HG02852 (cell line): ENCODE results near the gene LYRM1.
A peak's percentile ranks its signal among the peaks of the same experiment; 100 is the strongest.
"Not testable (repeated sequence)": the region's sequence is repeated elsewhere in the genome, so short reads cannot be mapped to it uniquely, and the experiment has no call there.

Experiments
- ATAC-seq: cut with Tn5 transposase; IDR thresholded peaks from one replicate; pipeline ENCODE4 v1.9.1; 2021; ENCODE audit warnings: mild to moderate bottlenecking, moderate library complexity; ENCODE audit not compliant: unreplicated experiment

LYRM1 gene, protein sequence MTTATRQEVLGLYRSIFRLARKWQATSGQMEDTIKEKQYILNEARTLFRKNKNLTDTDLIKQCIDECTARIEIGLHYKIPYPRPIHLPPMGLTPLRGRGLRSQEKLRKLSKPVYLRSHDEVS

DNA sequence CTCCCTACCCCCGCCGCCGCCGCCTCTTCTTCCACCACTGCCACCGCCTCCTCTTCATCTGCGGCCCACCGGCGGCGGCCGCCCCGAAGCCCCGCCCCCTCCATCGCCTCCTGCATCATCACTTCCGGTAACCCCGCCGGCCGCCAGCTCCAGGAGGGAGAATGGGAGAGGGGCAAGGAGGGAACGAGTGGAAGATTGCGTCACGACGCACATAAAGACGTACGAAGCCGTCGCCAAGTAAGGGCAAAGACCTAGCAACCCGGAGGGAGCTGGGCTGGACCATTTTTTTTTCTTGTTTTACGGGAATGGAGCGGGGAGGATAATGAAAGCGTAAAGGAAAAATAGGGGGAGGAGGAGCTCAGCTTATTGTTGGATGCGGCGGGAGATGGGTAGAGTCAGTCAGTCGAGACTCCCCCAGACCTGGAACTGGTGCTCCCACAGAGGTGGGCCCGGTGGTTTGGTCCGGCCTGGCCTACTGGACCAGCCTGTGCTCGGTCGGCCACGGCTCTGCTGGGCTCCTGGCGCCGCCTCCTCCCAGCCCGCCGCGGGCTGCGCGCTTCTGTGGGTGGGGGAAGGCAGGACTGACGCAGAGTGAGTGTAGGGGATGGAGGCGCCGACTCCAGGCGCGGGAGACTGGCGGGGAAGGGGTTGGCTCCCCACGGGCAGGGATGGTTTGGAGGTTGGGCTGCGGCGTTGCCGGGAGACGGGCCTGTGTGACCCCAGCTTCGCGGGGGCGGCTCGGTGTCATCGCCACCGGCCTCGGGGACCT lies at the start of gene LYRM1, which contains the start of gene DCUN1D3:
Gene LYRM1 (plus strand): TSS at position 473 of the 769 bp plus-strand sequence. CDS start 14,785 bp downstream, outside the sequence.
Gene DCUN1D3 (minus strand): TSS at position 60 of the 769 bp plus-strand sequence. CDS start 37,820 bp downstream, outside the sequence.
- peak; percentile 75 for ATAC-seq

DNA sequence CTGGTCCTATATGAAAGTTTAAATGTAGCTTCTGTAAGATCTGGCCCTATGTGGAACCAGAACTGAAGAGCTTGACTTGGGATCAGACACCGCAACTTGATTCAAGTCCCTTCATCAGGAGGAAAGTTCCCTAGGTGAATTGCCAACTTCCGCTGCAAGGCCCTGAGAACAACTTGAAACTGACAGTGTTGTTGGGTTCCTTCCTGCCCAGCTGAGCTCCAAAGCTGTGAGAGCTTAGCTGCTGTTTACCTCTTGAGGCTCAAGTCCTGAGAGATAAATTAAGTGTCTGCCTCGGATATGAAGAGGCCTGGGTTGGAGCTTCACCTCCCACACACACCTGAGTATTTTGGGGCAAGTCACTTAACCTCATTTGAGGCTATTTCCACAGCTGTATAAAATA lies 49.6 kb upstream of the LYRM1 start:
- no peak for ATAC-seq

DNA sequence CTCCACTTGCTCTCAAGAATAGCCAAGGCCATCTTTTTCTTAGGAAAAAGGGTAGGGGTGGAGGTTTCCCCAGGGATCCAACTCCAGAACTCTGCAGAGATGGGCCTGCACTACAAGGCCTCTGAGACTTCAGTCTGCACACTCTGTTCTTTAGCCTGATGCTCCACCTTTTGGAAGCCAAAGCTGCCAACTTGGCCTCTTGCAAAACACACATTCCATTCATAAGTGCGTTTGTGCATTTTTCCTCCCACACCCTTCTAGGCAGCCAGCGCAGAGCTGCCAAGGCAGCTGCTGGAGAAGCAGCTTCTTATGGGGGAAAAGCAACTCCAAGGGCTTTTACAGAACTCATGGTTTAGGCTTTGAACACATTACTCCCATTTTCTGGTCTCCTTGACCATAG lies 49.0 kb upstream of the LYRM1 start:
- ATAC-seq = no peak

DNA sequence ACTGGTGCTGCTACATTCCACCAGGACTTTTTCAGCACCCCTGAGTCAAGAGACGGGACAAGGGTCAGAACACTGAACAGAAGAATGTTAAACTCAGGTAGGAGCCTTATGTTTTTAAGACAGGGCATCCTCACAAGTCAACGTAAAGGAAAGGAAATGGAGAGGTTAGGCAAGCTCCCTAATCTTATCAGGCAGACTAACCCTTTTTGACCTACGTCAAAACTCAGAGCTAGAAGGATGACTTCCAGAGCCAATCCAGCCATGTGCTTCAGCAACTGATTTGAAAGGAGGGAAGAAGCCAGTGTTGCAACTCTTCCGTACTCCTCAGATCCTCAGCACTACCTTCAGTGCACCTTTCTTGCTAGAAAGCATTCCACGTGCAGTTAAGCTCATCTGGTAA lies 47.4 kb upstream of the LYRM1 start:
- ATAC-seq = no peak

DNA sequence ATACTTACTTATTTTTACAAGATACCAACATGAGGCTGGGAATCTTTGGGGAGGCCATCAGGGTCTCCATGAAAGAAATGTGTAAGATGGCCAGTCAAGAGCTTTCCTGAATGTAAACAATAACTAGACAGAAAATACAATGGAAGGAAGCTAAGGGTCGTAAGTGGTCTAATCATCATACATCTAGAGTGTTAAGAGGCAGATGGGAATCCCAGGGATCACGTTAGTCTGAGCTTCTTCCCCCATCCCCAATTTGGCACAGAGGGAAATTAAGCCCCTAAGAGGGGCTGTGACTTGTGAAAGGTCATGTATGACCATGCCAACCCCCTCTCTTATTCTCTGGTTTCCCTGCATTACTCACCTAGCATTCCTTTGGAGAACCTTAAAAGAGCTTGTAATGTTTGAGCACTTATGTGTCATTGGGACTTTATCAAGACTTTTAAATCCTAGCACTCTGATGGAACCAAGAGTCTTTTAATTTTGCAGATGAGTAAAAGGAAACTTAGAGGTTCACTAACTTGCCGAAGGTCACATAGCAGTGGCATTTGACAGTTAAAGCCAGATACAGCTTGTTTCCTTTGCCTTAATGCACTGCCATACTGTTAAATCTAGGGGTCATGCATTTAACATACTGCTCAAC lies 46.5 kb upstream of the LYRM1 start:
- ATAC-seq = no peak

DNA sequence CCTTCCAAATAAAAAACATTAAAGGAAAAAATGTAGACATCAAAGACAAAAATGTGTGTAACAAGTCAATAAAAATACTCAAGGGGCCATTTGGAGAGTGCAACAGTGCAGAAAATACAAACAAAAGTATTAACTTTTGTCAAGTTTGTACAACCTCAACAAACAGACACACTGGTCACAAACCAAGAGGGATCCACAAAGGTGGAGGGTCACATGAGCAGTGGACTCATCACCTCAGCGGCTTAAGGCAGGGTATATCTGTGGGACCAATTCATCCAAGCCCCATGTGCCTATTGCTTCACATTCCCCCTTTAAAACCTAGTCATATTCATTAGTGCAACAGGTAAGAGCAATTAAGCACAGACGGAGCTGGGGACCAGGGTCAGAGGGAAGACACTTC lies 45.6 kb upstream of the LYRM1 start:
- no peak for ATAC-seq

DNA sequence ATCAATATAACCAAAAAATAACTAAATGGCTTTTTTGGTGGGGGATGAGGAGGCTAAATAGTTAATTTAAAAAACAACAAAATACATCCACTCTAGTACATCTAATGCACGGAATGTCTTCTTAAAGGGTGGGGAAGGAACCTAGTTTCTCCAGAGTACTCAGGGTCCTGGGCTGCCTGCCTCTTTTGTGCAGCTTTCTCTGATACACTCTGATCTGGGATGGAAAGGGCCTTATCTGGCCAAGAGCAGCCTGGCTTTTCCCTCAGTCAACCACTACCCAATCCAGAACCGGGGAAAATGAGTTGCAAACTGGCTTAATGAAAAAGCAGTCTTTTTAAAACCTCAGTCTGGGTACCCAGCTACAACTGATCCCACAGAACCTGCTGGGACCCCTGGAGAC lies 43.3 kb upstream of the LYRM1 start:
- ATAC-seq = no peak

DNA sequence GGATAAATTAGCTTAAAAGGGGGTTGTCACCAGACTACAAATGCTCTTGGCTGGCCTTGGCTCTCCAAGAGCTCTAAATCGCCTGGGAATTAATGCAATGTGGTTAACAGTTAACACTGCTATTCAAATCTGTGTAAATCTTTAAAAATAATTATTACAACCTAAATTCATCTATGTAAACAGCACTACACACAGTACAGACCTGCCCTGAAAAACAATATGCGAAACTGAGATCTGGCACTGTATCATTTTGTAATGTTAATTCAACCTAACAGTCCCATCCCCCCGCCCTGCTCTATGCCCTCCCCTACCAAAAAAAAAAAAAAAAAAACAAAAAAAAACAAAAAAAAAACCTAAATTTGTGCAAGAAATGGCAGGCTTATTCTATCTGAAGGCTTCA lies 41.3 kb upstream of the LYRM1 start:
- ATAC-seq = no peak

DNA sequence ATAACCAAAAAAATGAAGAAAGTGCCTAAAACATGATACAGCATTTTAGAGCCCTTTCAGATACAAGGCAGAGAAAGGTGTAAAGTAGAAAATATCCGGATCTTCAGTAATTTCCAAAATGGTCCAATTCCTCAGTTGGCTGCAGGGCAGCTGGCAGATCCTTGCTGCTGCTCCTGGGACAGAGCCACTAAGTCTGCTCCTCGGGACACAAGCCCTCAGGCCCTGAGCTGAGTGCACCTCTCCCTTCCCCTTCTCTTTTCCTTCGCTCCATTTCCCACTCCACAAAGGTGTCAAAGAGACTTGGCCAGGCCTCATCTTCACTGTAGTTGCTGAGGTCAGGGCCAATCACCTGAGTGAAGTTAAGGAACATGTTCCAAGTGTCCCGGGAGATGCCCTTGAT lies 40.9 kb upstream of the LYRM1 start:
- ATAC-seq = no peak

DNA sequence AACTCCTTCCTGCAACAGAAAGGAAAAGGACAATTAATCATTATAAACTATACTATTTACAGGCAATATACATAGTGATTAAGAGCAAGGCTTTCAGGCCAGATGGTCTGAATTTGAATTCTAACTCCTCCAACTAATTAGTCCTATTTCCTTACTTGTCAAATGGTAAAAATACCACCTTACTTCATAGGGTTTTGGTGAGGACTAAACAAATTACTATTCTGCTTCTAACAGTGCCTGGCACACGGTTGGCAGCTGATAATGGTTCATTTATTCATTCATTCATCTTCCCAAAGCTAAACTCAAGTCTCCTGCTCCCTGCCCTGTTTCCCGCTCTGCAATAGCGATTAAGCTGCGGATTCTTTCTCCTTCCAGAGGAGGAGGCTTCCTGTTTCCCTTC lies 40.2 kb upstream of the LYRM1 start:
- ATAC-seq = no peak

DNA sequence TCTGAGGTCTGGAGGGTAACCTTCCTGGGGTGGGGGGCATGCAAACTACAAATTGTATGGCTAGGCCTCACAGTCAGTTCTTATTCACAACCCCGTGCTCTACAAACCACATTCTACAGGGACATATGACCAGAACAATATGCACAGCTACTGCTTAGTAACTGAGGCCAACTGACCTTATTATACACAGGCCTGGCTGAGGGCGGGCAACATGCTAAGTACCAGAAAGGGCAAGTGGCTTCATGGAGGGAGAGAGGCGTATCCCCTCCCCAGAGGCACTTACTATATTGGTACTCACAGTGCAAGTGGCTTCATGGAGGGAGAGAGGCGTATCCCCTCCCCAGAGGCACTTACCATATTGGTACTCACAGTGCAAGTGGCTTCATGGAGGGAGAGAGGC lies 39.6 kb upstream of the LYRM1 start:
- ATAC-seq = not testable (repeated sequence)

DNA sequence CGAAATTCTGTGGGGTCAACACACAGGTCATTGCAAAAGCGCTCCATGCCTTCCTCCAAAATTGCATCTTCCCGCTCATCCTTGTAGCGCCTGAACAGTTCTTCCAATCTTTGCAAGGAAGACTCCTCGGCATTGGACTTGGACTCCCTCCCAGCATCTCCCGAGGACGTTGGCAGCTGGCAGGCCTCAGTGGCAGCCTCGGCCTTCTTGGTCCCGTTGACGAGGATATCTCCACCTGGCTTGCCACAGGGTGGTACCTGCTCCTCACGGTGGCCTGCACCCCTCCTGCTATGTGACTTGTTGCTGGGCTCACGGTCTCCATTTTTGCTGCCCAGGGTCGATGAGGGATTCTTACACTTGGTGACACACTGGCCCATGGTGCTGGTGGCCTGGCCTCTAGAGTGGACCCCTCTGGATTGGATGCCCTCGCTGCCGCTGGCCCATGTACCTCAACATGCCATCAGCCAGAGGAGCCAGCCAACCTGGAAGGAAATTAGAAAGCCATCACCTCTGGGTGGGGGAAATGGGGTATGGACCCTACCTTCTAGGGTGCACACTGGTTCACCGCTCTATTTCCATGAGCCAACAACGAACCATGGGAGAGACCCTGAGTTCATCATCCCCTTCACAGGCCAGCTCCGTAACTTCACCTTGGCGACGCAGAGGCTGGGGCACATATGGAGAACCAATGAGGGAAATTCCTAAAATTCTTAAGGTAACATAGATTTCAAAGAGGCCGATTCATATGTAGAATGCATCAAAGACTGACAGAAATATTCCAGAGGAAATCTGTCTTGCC lies 38.2 kb upstream of the LYRM1 start:
- no peak for ATAC-seq

DNA sequence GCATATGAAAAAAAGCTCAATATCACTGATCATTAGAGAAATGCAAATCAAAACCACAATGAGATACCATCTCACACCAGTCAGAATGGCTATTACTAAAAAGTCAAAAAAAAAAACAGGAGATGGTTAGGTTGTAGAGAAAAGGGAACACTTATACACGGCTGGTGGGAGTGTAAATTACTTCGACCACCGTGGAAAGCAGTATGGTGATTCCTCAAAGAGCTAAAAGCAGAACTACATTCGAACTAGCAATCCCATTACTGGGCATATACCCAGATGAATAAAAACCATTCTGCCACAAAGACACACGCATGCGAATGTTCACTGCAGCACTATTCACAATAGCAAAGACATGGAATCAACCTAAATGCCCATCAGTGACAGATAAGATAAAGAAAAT lies 36.2 kb upstream of the LYRM1 start:
- ATAC-seq = not testable (repeated sequence)

DNA sequence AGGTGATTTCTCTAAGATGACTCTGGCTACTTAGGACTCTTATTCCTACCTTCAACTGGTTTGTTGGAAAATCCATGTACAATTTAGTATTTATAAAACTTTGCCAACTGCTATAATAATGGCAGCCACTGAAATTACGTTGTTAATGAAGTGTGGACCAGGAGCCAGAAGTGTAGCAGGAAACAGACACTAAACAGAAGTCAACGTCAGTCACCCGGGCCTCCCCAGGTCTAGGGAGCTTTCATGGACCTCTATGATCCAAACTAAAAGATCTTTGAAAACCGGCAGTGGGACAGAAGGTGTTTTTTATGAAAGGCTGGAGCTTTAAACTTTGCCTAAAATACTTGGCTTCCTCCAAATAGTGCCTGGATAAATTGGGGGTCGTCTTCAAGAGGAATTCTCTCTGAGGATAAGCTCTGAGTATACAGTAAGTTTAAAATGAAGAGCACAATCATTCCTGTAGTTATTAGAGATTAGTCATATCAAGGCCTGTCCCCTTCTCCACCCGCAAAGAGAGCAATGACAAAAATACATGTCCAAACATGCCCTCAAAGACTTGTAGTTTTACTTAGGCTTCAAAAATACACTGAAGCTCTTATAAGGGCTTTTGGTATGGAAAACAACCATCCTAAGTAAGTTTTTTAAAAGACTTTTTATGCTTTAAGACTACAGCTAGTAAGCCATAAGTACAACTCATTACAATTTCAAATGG lies 35.0 kb upstream of the LYRM1 start:
- ATAC-seq = no peak

DNA sequence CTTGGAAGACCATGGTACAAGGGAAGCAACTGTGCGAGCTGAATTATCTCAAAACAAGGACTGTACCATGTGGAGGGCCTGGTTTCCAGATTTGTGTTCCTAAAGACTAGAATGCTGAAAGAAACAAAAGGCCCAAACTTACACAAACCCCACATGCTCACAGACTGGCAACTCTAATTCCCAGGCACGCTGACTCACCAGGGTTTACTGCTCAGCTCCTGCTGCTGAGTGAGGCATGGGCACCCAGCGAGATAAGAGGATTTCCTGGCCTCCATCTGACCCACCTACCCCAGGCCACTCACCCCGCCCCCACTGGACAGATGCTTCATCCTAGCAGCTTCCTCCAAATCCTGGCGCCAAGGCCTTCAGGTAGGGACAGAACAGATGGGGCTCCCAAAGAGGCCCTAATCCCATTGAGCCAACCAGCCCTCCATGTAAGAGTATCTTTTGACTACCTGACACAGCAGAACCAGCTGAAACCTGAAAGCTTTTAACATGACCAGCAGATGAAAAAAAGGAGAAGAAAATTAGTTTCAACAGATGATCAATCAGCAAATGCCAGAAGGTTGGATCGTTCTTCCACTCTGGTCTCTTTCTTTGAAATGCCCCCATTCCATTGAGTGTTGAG lies 34.3 kb upstream of the LYRM1 start:
- no peak for ATAC-seq

DNA sequence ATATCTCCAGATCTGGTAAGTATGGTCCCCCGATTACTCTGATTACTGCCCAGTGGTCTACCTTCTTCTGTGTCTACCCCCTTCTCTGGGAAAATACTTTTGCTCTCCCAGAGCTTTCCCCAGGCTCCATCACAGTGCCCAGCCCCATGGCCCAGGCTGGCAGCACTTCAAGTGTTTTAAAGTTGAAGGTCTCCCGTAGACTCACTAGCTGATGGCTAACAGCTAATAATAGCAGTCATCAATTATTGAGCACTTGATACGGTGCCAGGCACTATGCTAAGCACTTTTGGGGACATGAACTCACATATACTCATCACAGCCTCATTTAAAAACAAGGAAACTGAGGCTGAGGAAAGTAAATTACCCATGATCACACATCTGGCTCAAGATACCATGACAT lies 33.8 kb upstream of the LYRM1 start:
- ATAC-seq = no peak

DNA sequence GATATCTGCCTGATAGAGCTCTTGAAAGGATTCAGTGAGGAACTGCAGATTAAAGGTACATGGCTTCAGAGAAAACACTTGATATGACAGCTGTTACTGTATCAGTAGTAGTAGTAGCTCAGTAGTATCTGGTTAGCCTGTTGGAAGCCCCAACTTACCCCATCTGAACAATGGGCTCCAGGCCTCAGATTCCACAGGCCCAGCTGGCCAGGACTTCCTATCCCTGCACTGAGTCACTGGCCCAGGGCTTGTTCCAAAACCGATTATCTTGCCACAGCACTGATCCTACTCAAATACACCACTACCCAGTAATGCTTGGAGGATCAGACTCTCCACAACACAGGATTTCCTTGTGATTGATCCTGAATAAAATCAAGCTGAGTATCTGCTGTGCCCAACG lies 33.0 kb upstream of the LYRM1 start:
- ATAC-seq = no peak

DNA sequence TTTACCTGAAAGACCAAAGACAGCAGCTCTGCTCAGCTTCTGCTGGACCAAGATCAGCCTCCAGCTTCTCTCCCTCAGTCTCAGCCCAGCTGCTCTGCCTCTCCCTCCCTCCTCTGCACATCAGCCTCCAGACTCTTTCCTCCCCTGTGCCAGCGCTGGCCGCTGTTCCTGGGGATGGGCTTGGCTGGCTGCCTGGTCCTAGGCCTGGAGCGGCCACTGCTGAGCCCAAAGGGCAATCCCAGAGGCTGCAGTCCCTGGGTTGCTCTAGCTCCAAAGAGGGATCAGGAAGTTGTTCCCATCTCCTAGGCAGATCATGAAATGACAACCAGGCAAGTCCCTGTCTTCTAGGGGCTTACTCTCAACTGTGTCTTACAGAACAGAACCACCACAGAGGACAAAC lies 31.7 kb upstream of the LYRM1 start:
- ATAC-seq = no peak

DNA sequence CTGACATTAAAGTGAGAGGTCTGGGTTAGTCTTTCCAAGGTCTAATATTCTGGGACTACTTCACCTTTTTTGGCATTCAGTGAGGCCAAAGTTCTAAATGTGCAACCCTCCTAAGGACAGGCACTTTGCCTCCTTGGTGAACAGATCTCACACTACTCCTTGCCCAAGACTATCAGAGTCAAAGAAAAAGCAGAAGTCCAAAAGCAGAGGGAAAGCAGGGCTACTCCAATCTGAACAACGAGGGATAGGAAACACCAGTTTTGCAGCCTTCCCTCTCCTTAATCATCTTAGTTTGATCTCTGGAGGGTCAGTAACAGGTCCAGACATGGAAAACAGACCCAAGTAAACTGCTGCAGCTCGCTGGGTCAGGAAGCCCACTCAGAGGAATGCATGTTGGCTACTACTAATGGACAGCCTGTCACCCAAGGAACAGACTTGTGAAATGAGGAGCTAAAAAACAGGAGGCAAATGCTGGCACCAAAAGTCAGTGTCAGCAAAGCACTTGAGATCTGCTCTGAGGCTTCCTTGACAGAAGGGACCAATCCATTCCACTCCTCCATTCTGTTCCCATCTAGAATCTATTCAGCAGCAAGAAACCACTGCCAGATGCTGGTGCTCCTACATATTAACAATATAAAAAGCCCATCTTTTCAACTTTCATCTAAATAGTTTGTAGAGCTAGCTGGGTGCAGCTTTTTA lies 30.3 kb upstream of the LYRM1 start:
- no peak for ATAC-seq

DNA sequence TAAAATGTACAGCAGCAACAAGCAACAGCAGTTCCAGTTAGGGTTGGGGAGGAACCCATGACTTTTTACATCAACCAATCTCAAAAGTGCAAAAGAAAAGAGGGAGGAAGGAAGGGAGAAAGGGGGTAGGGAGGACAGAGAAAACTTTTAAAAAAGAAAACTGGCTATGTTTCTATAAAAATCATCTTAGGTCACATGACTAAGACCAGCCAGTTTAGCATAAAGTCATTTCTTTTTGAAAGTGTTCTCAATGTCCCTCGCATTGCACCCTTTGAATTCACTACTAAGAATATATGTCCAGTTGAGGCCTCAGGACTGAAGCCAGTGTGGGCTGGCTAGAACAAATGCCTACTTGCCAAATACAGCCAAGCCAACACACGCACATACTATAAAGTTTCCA lies 29.3 kb upstream of the LYRM1 start:
- ATAC-seq = no peak
